ENCODE results near the gene CACNA2D4. TPM values are rescaled to one million over a fixed set of nuclear protein-coding genes. Genes with fewer than 3 reads are reported as not detected.
A peak's percentile ranks its signal among the peaks of the same experiment; 100 is the strongest.

Gene CACNA2D4
- total and polyA plus RNA-seq, 4 donors, result 0.82 to 2.8 (median 1.3) TPM

GRCh38 chr12:1811281-1811947, 107.0 kb downstream of the CACNA2D4 start:
- no peaks in the 10 kb centered on the region for H3K27me3 ChIP-seq (ENCODE audit: control insufficient read depth in 4 of 4, insufficient read depth in 4 of 4, low read length in 3 of 4)
- H3K4me3 ChIP-seq (ENCODE audit: low read depth in 1 of 3, low read length in 3 of 3), result no peak overlapping the region
- no peak for DNase-seq (ENCODE audit: low spot score)

More at GRCh38 chr12:1811281-1811947, 107.0 kb downstream of the CACNA2D4 start:
- no peaks in the 10 kb centered on the region for H3K9me3 ChIP-seq (ENCODE audit: control insufficient read depth in 4 of 4, low read length in 3 of 4)
- no peaks in the 10 kb centered on the region for H3K4me1 ChIP-seq (ENCODE audit: control insufficient read depth in 4 of 4, insufficient read depth in 4 of 4, low read length in 3 of 4)
- H3K36me3 ChIP-seq (ENCODE audit: control insufficient read depth in 4 of 4, insufficient read depth in 3 of 4, low read depth in 1 of 4, low read length in 3 of 4), result no peaks in the 10 kb centered on the region
- H3K9ac ChIP-seq (ENCODE audit: low read depth in 1 of 2, low read length in 2 of 2), result no peak overlapping the region
- TF ChIP-seq REST (IDR thresholded peaks at IDR 0.05) (no peak), TAF1 (conservative IDR thresholded peaks at IDR 0.05) (no peak), RXRA (IDR thresholded peaks at IDR 0.05) (no peak), ATF3 (IDR thresholded peaks at IDR 0.05) (no peak), CTCF (IDR thresholded peaks at IDR 0.05; ENCODE audit: low read depth, low read length, missing input control) (no peak), EGR1 (IDR thresholded peaks at IDR 0.05; ENCODE audit: low read depth in 2 of 2) (no peak), MAX (IDR thresholded peaks at IDR 0.05) (no peak), FOXA1 (IDR thresholded peaks at IDR 0.05) (no peak), YY1 (IDR thresholded peaks at IDR 0.05) (no peak), HNF4A (conservative IDR thresholded peaks at IDR 0.05) (no peak), GABPA (IDR thresholded peaks at IDR 0.05 in 1 of 2, conservative IDR thresholded peaks at IDR 0.05 in 1 of 2) (no peak), FOXA2 (IDR thresholded peaks at IDR 0.05) (no peak), SP1 (IDR thresholded peaks at IDR 0.05) (no peak), JUND (IDR thresholded peaks at IDR 0.05) (no peak)
- WGBS, result 67% methylated on average over 27 of the region's 27 CpGs
- H3K27ac ChIP-seq (ENCODE audit: low read depth in 1 of 2, low read length in 2 of 2), result peak overlapping the region in 1 of 2 donors; percentile 55
